K562 (cell line): ENCODE data around the gene NPPC. TPM values are rescaled to one million over a fixed set of nuclear protein-coding genes. Genes with fewer than 3 reads are reported as not detected.

Source experiments
- ATAC-seq: fragments of 200-7000 bp; cut with Tn5 transposase; 3 replicates; pipeline ENCODE4 v1.9.1; 2020; ENCODE audit warnings: moderate library complexity
- BruUV-seq: library from RNA; stranded (reverse); fragments of 400-500 nt; replicated peaks from 2 replicates; lab custom pipeline; 2021; lab: Mats Ljungman, UMichigan
- CTCF ChIA-PET: fragments of 300-600 bp; formaldehyde crosslinking; extraction: SDS; loops from one replicate; lab custom pipeline; 2021; ENCODE audit warnings: low intra/inter-chr PET ratio; lab: Yijun Ruan, JAX
- POLR2A ChIA-PET: fragments of 300-600, 350-650 bp; sonication (Branson Sonifier 250); formaldehyde crosslinking; extraction: SDS; loops from one replicate; lab custom pipeline; 2021; ENCODE audit warnings: antibody characterized with exemption, inconsistent platforms; lab: Yijun Ruan, JAX
- DNase-seq, 4 experiments: peaks; one replicate each; pipeline versions ENCODE4 v3.0.0 to v3.0.0-alpha.2; 2011 to 2018; ENCODE audit warnings: low spot score in 3 of 4, mixed read lengths in 3 of 4; ENCODE audit errors: extremely low read depth in 1 of 4
- FAIRE-seq: peaks from 2 replicates; lab custom pipeline; 2011; peaks lifted over from hg19 to GRCh38; lab: Jason Lieb, UNC
- H2AFZ ChIP-seq: 2 replicates; pipeline ENCODE4 v1.6.0; 2011; ENCODE audit warnings: low read depth, low read length, control low read depth, inconsistent platforms
- H3K27ac ChIP-seq: fragments of 200-600 bp; 3 replicates; pipeline ENCODE4 v1.8.0; 2011; ENCODE audit warnings: low read depth, mild to moderate bottlenecking, control low read depth, inconsistent platforms, low read length, moderate library complexity, mixed read lengths; ENCODE audit errors: extremely low read depth
- H3K27me3 ChIP-seq, 2 experiments: fragments of 300-600 bp in 1 of 2; 2 replicates in 1 of 2; 3 replicates in 1 of 2; pipeline versions ENCODE4 v1.6.0 to v1.8.0; 2011; ENCODE audit warnings: inconsistent platforms in 2 of 2, low read length in 2 of 2, mild to moderate bottlenecking in 1 of 2, mixed read lengths in 1 of 2, moderate library complexity in 1 of 2; ENCODE audit not compliant: control insufficient read depth in 2 of 2, insufficient read depth in 2 of 2
- H3K36me3 ChIP-seq: fragments of 300-600 bp; 3 replicates; pipeline ENCODE4 v1.8.0; 2011; ENCODE audit warnings: mild to moderate bottlenecking, low read length, inconsistent platforms; ENCODE audit not compliant: control insufficient read depth, insufficient read depth
- H3K4me1 ChIP-seq, 2 experiments: fragments of 200-600 bp in 1 of 2; replicated peaks in 1 of 2; 2 replicates in 1 of 2; 3 replicates in 1 of 2; pipeline versions ENCODE4 v1.5.1 to v1.8.0; 2011; ENCODE audit warnings: inconsistent platforms in 2 of 2, low read length in 2 of 2, mild to moderate bottlenecking in 1 of 2, mixed read lengths in 1 of 2, moderate library complexity in 1 of 2; ENCODE audit not compliant: control insufficient read depth in 2 of 2, insufficient read depth in 2 of 2
- H3K4me2 ChIP-seq: 2 replicates; pipeline ENCODE4 v1.6.1; 2011; ENCODE audit warnings: low read length, control low read depth, inconsistent platforms, mixed read lengths; ENCODE audit not compliant: insufficient read depth
- H3K4me3 ChIP-seq: fragments of 200-600 bp; sonication (generic), shearing (Covaris generic); 2 replicates; pipeline ENCODE4 v1.5.1; 2016; ENCODE audit warnings: control low read depth, inconsistent platforms
- H3K79me2 ChIP-seq: fragments of 200-600 bp; 3 replicates; pipeline ENCODE4 v1.8.0; 2011; ENCODE audit warnings: low read length, inconsistent platforms; ENCODE audit not compliant: control insufficient read depth, insufficient read depth
- H3K9ac ChIP-seq, 2 experiments: 2 replicates each; pipeline versions ENCODE4 v1.6.0 to v1.6.1; 2011; ENCODE audit warnings: low read depth in 2 of 2, low read length in 2 of 2, control low read depth in 1 of 2, inconsistent platforms in 1 of 2, mild to moderate bottlenecking in 1 of 2, mixed read lengths in 1 of 2; ENCODE audit not compliant: insufficient read depth in 1 of 2
- H3K9me1 ChIP-seq: one replicate; pipeline ENCODE4 v1.6.0; 2011; ENCODE audit warnings: inconsistent platforms, mild to moderate bottlenecking, low read length, moderate library complexity; ENCODE audit not compliant: control insufficient read depth, insufficient read depth
- H3K9me3 ChIP-seq: replicated peaks from 2 replicates; pipeline ENCODE4 v1.5.1; 2011; ENCODE audit warnings: low read depth, low read length, inconsistent platforms; ENCODE audit not compliant: control insufficient read depth, insufficient read depth
- H4K20me1 ChIP-seq: replicated peaks from 2 replicates; pipeline ENCODE4 v1.6.1; 2011; ENCODE audit warnings: low read length, inconsistent platforms, mixed read lengths; ENCODE audit not compliant: control insufficient read depth, insufficient read depth
- CCNT2 ChIP-seq: IDR thresholded peaks from 2 replicates; pipeline ENCODE4 v1.6.1; 2011; ENCODE audit warnings: borderline replicate concordance, low read depth, mild to moderate bottlenecking, moderate library complexity, mixed read lengths, low read length; ENCODE audit not compliant: insufficient read length; ENCODE audit errors: extremely low read depth
- DPF2 ChIP-seq: fragments of 450-650 bp; IDR thresholded peaks from 2 replicates; pipeline ENCODE4 v1.6.1; 2016
- ZNF436 ChIP-seq: fragments of 250-450, 450-650 bp; sonication (Bioruptor Pico); formaldehyde crosslinking; IDR thresholded peaks from 2 replicates; pipeline ENCODE4 v1.7.0; 2020; ENCODE audit warnings: mild to moderate bottlenecking
- WGBS: fragments of 100-300 bp; shearing (Covaris generic); methylation state at CpG from one replicate; pipeline ENCODE4 v1.1.6; 2016; ENCODE audit warnings: low coverage, mixed read lengths; ENCODE audit not compliant: insufficient coverage; ENCODE audit errors: missing lambda C conversion rate; 5-methylcytosine and 5-hydroxymethylcytosine counted together
- in situ Hi-C: fragments of 300-500 bp; cut with MboI; formaldehyde crosslinking; loops from 4 replicates; pipeline ENCODE4 v1.15.0; 2018; ENCODE audit warnings: inconsistent platforms, mixed read lengths
- intact Hi-C: fragments of 100-400 bp; cut with micrococcal nuclease; formaldehyde crosslinking; loops from 2 replicates; pipeline ENCODE4 v1.14.2; 2022
- polyA plus RNA-seq, 8 experiments: library from polyadenylated mRNA; depleted of rRNA in 4 of 8; stranded (reverse) in 5 of 8; unstranded in 3 of 8; fragments of >200 nt; fragmentation: Nextera tagmentation in 2 of 8; fragmentation: Illumina TruSeq in 1 of 8; extraction: Ambion mirVana in 2 of 8; extraction: Trizol in 1 of 8; gene quantifications; 2 replicates each; pipeline versions ENCODE4 v1.2.1 to v1.2.3, GENCODE V29; 2011 to 2014; ENCODE audit warnings: inconsistent platforms in 1 of 8, missing spikeins in 1 of 8
- total RNA-seq, 7 experiments: library from RNA; depleted of rRNA in 6 of 7; stranded (reverse); fragments of >200 nt in 6 of 7; fragmentation: Illumina TruSeq in 2 of 7; extraction: Trizol in 2 of 7; gene quantifications; 2 replicates each; pipeline versions ENCODE4 v1.2.1 to v1.2.3, GENCODE V29; 2011 to 2021; ENCODE audit warnings: low replicate concordance in 1 of 7

Gene NPPC
- total and polyA plus RNA-seq, 9 of the 15 experiments (the other 6 are each of a cell fraction or from before 2014, with no cell fraction given) = not detected

- no peak for TF ChIP-seq DPF2
- no peaks in the 10 kb centered on the region for H3K36me3 ChIP-seq
- H3K79me2 ChIP-seq = no peaks in the 10 kb centered on the region
- peaks cover 30 to 74% of the 10 kb centered on the region in 2 experiments for H3K27me3 ChIP-seq
- no peak overlapping the region for H3K27ac ChIP-seq
- POLR2A ChIA-PET = no interaction called here
- 0% methylated on average over 1 of the region's 3 CpGs for WGBS
- intact Hi-C loops = no loop called here
- CTCF ChIA-PET = no interaction called here
- no peak overlapping the region for H2AFZ ChIP-seq
- no TSS peak for BruUV-seq
- ATAC-seq = no peak
- no peak for DNase-seq
- H4K20me1 ChIP-seq = no peaks in the 10 kb centered on the region; the same call in none of the 2 replicates
- no peak overlapping the region for H3K9ac ChIP-seq
- no peak for FAIRE-seq
- peaks cover 0 to 31% of the 10 kb centered on the region in 2 experiments; a peak in 3 of 5 replicates for H3K4me1 ChIP-seq
- no peak overlapping the region for H3K4me2 ChIP-seq
- no peaks in the 10 kb centered on the region for H3K9me1 ChIP-seq
- in situ Hi-C loops = no loop called here
- no peak overlapping the region for H3K4me3 ChIP-seq
- H3K9me3 ChIP-seq = no peaks in the 10 kb centered on the region
These were observed 3.2 kb downstream of the NPPC start for GRCh38 chr2:231923010-231923344.

DNA sequence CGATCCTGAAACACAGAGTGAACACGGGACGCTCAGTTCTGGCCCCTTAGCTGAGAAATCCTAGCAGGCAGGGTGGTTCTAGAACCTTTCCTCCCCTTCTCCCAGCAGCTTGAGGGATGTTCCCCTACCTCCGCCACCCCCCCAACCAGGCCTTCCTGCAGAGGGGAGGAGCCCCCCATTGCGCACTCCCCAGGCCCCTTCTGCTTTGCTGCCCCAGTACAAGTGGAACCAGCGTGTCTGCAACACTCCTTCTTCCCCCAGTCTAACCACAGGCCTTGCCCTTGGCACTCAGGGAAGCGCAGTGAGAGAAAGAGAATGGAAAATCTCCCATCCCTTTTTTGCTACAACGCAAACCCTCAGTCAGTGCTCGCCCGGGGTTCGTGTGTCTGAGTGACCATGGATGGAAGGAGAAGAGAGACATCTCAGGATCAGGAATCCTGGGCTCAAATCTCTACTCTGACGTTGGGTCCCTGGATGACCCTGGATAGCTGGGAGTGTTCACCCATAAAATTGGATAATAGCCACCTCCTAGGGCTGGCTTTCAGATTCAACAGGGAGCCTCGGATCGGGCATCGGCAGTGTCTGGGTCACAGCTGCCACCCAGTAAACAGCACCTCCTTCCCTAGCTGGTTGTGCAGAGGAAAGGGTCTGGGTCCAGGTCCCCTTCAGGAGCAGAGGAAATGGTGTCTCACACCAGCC lies 3.7 kb downstream of the NPPC start:
- H3K4me1 ChIP-seq = peaks cover 0 to 31% of the 10 kb centered on the region in 2 experiments; a peak in 3 of 5 replicates
- intact Hi-C loops = no loop called here
- ATAC-seq = no peak

More for the DNA sequence above, 3.7 kb downstream of the NPPC start:
- 3% methylated on average over 13 of the region's 15 CpGs for WGBS
- Histone ChIP-seq H3K27me3 (peaks cover 30 to 69% of the 10 kb centered on the region in 2 experiments), H3K4me3 (no peak overlapping the region), H3K36me3 (no peaks in the 10 kb centered on the region), H3K9ac (no peak overlapping the region), H3K4me2 (no peak overlapping the region), H4K20me1 (no peaks in the 10 kb centered on the region; the same call in none of the 2 replicates), H3K79me2 (no peaks in the 10 kb centered on the region), H2AFZ (no peak overlapping the region), H3K9me3 (no peaks in the 10 kb centered on the region), H3K27ac (no peak overlapping the region), H3K9me1 (no peaks in the 10 kb centered on the region)
- CTCF ChIA-PET = no interaction called here
- no peak for FAIRE-seq
- no TSS peak for BruUV-seq
- in situ Hi-C loops = no loop called here
- TF ChIP-seq ZNF436 (CRISPR knock-in tag) (no peak), CCNT2 (no peak)
- POLR2A ChIA-PET = no interaction called here
- no peak for DNase-seq
